ENCODE results near the gene ENPP1.
"Not testable (repeated sequence)": the region's sequence is repeated elsewhere in the genome, so short reads cannot be mapped to it uniquely, and the experiment has no call there.

The ENPP1 gene

DNA sequence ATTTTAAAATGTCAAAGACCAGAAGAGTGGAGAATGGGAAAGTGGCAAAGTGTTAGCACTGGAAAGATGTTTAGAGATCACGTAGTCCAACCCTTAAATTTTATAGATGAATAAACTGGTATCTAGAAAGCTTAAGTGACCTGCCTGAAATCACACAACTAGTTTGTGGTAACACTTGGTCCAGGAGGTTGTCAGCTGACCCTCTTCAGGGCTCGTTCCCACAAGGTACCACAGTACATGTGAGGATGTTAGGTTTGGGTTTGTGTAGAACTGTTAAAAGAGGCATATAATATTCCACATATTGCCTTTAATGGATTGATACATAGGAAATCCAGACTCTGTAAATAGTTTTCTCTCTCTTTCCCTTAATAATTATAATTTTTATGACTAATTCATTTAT is 39.1 kb downstream of the ENPP1 start:
- no peak overlapping the region for H3K4me3 ChIP-seq (ENCODE audit: low read depth, low read length)
- H3K27me3 ChIP-seq (ENCODE audit: control insufficient read depth, insufficient read depth, low read length): no peaks in the 10 kb centered on the region
- no peak overlapping the region for H3K9ac ChIP-seq (ENCODE audit: low read depth, low read length)
- peaks cover 17% of the 10 kb centered on the region for H3K36me3 ChIP-seq (ENCODE audit: control insufficient read depth, insufficient read depth, low read length)
- H3K27ac ChIP-seq (ENCODE audit: low read depth, low read length): no peak overlapping the region
- H3K9me3 ChIP-seq (ENCODE audit: control insufficient read depth, insufficient read depth, low read length): no peaks in the 10 kb centered on the region
- H3K4me1 ChIP-seq (ENCODE audit: control insufficient read depth, insufficient read depth, low read length): no peaks in the 10 kb centered on the region

DNA sequence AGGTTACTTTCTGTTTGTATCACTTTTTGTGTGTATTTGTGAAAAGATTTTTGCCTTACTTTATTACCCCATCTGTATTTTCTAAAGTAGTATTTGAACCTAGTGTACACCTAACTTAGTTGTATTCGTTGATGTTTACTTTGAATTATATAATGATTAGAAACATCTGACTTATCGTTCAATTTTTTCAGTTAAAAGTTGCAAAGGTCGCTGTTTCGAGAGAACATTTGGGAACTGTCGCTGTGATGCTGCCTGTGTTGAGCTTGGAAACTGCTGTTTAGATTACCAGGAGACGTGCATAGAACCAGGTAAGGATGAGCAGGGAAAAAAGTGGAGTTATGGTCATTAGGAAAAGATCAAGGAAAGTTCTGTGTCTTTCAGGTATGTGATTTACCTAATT is 42.0 kb downstream of the ENPP1 start:
- Histone ChIP-seq H3K36me3 (ENCODE audit: control insufficient read depth, insufficient read depth, low read length) (peaks cover 27% of the 10 kb centered on the region), H3K9ac (ENCODE audit: low read depth, low read length) (no peak overlapping the region)

DNA sequence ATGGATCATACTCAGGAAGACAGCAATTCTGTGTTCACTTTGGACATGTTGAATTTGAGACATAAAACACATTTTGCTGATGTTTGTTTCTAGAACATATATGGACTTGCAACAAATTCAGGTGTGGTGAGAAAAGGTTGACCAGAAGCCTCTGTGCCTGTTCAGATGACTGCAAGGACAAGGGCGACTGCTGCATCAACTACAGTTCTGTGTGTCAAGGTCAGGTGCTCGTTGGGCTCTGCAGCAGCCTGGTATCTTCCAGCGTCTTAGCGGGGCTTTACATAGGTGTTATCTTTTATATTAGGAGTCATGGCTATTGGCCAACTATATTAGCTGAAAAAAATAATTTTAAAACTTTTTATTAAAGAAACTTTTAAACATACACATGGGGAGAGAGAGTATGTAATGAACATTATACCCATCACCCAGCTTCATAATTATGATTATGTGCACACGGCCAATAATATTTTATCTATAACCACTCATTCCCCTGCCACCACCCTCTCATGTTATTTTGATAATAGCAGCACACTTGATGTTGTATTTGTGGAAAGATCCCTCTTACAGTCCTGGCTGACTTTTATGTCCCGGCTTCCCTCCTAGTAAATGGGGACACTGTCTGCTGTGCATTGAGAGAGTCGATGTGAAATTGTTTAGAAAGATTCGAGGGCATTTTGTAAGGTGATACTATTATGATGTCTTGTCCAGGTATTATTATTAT is 43.4 kb downstream of the ENPP1 start:
- Histone ChIP-seq H3K9ac (ENCODE audit: low read depth, low read length) (no peak overlapping the region), H3K9me3 (ENCODE audit: control insufficient read depth, insufficient read depth, low read length) (no peaks in the 10 kb centered on the region), H3K27ac (ENCODE audit: low read depth, low read length) (no peak overlapping the region), H3K4me1 (ENCODE audit: control insufficient read depth, insufficient read depth, low read length) (no peaks in the 10 kb centered on the region), H3K36me3 (ENCODE audit: control insufficient read depth, insufficient read depth, low read length) (peaks cover 40% of the 10 kb centered on the region), H3K4me3 (ENCODE audit: low read depth, low read length) (no peak overlapping the region), H3K27me3 (ENCODE audit: control insufficient read depth, insufficient read depth, low read length) (no peaks in the 10 kb centered on the region)

More for the DNA sequence above, 42.0 kb downstream of the ENPP1 start:
- no peaks in the 10 kb centered on the region for H3K9me3 ChIP-seq (ENCODE audit: control insufficient read depth, insufficient read depth, low read length)
- H3K27me3 ChIP-seq (ENCODE audit: control insufficient read depth, insufficient read depth, low read length): no peaks in the 10 kb centered on the region
- H3K27ac ChIP-seq (ENCODE audit: low read depth, low read length): no peak overlapping the region
- H3K4me3 ChIP-seq (ENCODE audit: low read depth, low read length): no peak overlapping the region
- no peaks in the 10 kb centered on the region for H3K4me1 ChIP-seq (ENCODE audit: control insufficient read depth, insufficient read depth, low read length)

GRCh38 chr6:131852200-131852599 is 44.4 kb downstream of the ENPP1 start:
- no peaks in the 10 kb centered on the region for H3K9me3 ChIP-seq (ENCODE audit: control insufficient read depth, insufficient read depth, low read length)
- no peak overlapping the region for H3K9ac ChIP-seq (ENCODE audit: low read depth, low read length)
- H3K27ac ChIP-seq (ENCODE audit: low read depth, low read length): no peak overlapping the region
- H3K4me1 ChIP-seq (ENCODE audit: control insufficient read depth, insufficient read depth, low read length): no peaks in the 10 kb centered on the region
- no peak overlapping the region for H3K4me3 ChIP-seq (ENCODE audit: low read depth, low read length)
- no peaks in the 10 kb centered on the region for H3K27me3 ChIP-seq (ENCODE audit: control insufficient read depth, insufficient read depth, low read length)
- H3K36me3 ChIP-seq (ENCODE audit: control insufficient read depth, insufficient read depth, low read length): peaks cover 40% of the 10 kb centered on the region

DNA sequence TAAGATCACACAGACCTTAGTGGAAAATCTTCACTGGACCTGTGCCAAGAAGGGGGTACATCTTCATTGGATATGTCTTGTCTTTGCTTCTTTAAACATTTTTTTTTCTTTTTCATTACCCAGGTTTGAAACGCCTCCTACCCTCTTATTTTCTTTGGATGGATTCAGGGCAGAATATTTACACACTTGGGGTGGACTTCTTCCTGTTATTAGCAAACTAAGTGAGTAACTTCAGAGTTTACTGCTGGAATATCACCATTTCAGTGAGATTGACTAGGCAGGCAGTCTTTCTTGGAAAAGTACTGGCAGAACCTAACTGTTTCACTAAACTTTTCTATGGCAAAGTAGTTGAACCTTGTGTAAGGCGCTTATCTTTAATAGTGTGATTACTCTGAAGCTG is 47.0 kb downstream of the ENPP1 start:
- H3K9me3 ChIP-seq (ENCODE audit: control insufficient read depth, insufficient read depth, low read length): no peaks in the 10 kb centered on the region
- peaks cover 2% of the 10 kb centered on the region; the same call in 1 of the 2 replicates for H3K4me1 ChIP-seq (ENCODE audit: control insufficient read depth, insufficient read depth, low read length)
- H3K36me3 ChIP-seq (ENCODE audit: control insufficient read depth, insufficient read depth, low read length): peaks cover 48% of the 10 kb centered on the region
- no peak overlapping the region for H3K4me3 ChIP-seq (ENCODE audit: low read depth, low read length)
- H3K9ac ChIP-seq (ENCODE audit: low read depth, low read length): no peak overlapping the region
- H3K27ac ChIP-seq (ENCODE audit: low read depth, low read length): no peak overlapping the region
- H3K27me3 ChIP-seq (ENCODE audit: control insufficient read depth, insufficient read depth, low read length): no peaks in the 10 kb centered on the region

DNA sequence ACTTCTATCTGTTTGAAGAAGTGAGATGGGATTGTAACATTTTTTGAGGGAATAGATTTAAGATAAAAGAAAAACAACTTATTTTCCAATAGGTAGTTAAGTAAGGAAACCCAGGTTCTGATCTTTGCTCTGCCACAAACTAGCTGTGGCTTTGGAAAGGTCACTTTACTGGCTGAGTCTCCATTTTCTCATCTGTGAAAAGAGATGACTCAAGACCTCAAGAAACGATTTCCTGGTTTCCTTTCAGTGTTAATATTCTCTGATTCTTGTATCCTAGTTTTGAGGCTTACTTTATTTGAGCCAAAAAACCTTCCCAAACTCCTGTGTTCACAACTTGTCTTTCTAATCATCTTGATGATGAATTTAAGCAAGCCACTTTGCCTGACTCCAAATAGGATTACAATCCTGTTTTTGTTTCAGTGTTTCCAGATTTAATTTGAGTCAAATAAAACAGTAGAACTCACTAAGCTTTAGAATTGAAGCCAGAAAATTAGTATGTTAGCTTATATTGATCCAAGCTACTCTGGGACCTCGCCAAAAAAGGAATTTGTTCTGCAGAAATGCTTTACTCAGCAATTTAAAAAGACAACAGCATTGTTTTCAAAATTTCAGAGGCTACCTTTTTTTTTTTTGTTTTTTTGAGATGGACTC is 51.1 kb downstream of the ENPP1 start:
- Histone ChIP-seq H3K27ac (ENCODE audit: low read depth, low read length) (no peak overlapping the region), H3K9me3 (ENCODE audit: control insufficient read depth, insufficient read depth, low read length) (no peaks in the 10 kb centered on the region), H3K36me3 (ENCODE audit: control insufficient read depth, insufficient read depth, low read length) (peaks cover 35% of the 10 kb centered on the region), H3K4me3 (ENCODE audit: low read depth, low read length) (no peak overlapping the region), H3K27me3 (ENCODE audit: control insufficient read depth, insufficient read depth, low read length) (no peaks in the 10 kb centered on the region), H3K4me1 (ENCODE audit: control insufficient read depth, insufficient read depth, low read length) (peaks cover 13% of the 10 kb centered on the region; the same call in 1 of the 2 replicates), H3K9ac (ENCODE audit: low read depth, low read length) (no peak overlapping the region)

DNA sequence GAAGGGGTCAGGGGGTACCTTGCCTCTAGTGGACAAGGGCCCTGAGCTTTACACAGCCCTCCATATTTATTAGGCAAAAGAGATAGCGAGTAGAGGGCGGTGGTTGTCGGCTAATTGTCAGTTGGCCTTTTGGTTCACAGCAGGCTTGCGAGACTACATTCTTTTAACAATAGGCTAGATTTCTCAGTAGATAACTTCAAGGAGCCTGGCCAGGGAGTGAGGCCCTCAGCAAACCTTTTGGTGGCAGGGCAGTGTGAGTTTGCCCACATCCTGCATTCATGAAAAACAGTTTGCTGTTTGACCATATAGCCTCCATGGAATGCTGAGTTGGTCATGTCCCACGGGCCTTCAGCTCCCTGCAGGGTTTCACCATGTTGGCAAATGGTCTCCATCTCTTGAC is 51.8 kb downstream of the ENPP1 start:
- not testable (repeated sequence) for H3K4me3 ChIP-seq (ENCODE audit: low read depth, low read length); H3K9me3 ChIP-seq (ENCODE audit: control insufficient read depth, insufficient read depth, low read length); H3K9ac ChIP-seq (ENCODE audit: low read depth, low read length); H3K27me3 ChIP-seq (ENCODE audit: control insufficient read depth, insufficient read depth, low read length)
- peaks cover 13% of the 10 kb centered on the region; the same call in 1 of the 2 replicates for H3K4me1 ChIP-seq (ENCODE audit: control insufficient read depth, insufficient read depth, low read length)
- H3K36me3 ChIP-seq (ENCODE audit: control insufficient read depth, insufficient read depth, low read length): peaks cover 32% of the 10 kb centered on the region
- H3K27ac ChIP-seq (ENCODE audit: low read depth, low read length): peak overlapping the region; percentile 14

DNA sequence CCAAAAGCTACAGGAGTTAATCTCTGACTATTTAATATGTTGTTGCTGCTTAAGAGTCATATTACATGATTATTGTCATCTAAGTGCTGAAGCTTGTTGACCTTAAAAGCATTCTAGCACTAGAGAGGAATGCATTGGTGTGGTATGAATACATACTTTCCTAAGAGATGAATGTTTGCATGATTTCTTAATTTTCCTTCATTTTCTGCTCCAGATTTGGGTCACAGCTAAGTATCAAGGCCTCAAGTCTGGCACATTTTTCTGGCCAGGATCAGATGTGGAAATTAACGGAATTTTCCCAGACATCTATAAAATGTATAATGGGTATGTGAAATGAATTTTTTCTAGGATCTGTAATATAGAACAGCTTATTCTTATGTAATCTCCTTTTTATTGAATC is 53.6 kb downstream of the ENPP1 start:
- Histone ChIP-seq H3K27me3 (ENCODE audit: control insufficient read depth, insufficient read depth, low read length) (no peaks in the 10 kb centered on the region), H3K9ac (ENCODE audit: low read depth, low read length) (no peak overlapping the region), H3K4me3 (ENCODE audit: low read depth, low read length) (no peak overlapping the region), H3K4me1 (ENCODE audit: control insufficient read depth, insufficient read depth, low read length) (peaks cover 13% of the 10 kb centered on the region; the same call in 1 of the 2 replicates), H3K36me3 (ENCODE audit: control insufficient read depth, insufficient read depth, low read length) (peaks cover 26% of the 10 kb centered on the region), H3K9me3 (ENCODE audit: control insufficient read depth, insufficient read depth, low read length) (no peaks in the 10 kb centered on the region), H3K27ac (ENCODE audit: low read depth, low read length) (no peak overlapping the region)

- no peak overlapping the region for H3K27ac ChIP-seq (ENCODE audit: low read depth, low read length)
Measured at GRCh38 chr6:131862476-131862875, 54.7 kb downstream of the ENPP1 start.

DNA sequence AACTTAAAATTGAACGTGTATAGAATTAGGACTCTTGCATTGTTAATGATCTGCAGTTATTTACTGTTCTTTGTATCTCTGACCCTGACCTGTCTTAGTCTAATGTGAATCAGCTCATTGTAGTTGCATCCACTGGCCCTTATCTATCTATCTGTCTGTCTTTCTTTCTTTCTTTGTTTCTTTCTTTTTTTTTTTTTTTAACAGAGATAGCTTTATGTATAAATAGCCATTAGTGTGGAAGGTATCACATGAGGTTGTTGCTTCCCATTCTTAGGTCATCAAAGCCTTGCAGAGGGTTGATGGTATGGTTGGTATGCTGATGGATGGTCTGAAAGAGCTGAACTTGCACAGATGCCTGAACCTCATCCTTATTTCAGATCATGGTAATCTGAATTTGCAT is 59.9 kb downstream of the ENPP1 start:
- no peak overlapping the region for H3K27ac ChIP-seq (ENCODE audit: low read depth, low read length)
- H3K36me3 ChIP-seq (ENCODE audit: control insufficient read depth, insufficient read depth, low read length): peaks cover 20% of the 10 kb centered on the region
- no peak overlapping the region for H3K9ac ChIP-seq (ENCODE audit: low read depth, low read length)
- H3K4me3 ChIP-seq (ENCODE audit: low read depth, low read length): no peak overlapping the region
- no peaks in the 10 kb centered on the region for H3K9me3 ChIP-seq (ENCODE audit: control insufficient read depth, insufficient read depth, low read length)
- H3K27me3 ChIP-seq (ENCODE audit: control insufficient read depth, insufficient read depth, low read length): no peaks in the 10 kb centered on the region
- no peaks in the 10 kb centered on the region for H3K4me1 ChIP-seq (ENCODE audit: control insufficient read depth, insufficient read depth, low read length)

More at GRCh38 chr6:131862476-131862875, 54.7 kb downstream of the ENPP1 start:
- peaks cover 13% of the 10 kb centered on the region; the same call in 1 of the 2 replicates for H3K4me1 ChIP-seq (ENCODE audit: control insufficient read depth, insufficient read depth, low read length)
- H3K9me3 ChIP-seq (ENCODE audit: control insufficient read depth, insufficient read depth, low read length): no peaks in the 10 kb centered on the region
- peaks cover 26% of the 10 kb centered on the region for H3K36me3 ChIP-seq (ENCODE audit: control insufficient read depth, insufficient read depth, low read length)
- no peaks in the 10 kb centered on the region for H3K27me3 ChIP-seq (ENCODE audit: control insufficient read depth, insufficient read depth, low read length)
- H3K4me3 ChIP-seq (ENCODE audit: low read depth, low read length): no peak overlapping the region
- no peak overlapping the region for H3K9ac ChIP-seq (ENCODE audit: low read depth, low read length)

DNA sequence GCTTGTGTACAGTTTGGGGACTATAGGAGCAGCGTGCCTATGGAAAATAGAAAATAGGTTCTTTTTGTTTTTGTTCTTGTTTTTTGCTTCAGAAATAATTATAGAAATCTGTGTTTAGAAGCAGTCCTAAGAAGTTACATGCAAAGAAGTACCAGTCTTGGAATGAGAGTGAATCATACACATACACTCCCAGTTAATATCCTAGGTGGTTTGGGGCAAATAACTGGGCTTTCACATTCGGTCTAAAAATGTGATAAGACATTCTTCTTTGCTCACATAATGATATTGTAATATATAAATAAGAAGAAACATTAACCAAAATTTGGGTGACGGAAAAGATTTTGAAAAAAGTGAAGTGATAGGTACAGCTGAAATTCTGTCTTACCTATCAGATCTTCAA is 61.0 kb downstream of the ENPP1 start:
- Histone ChIP-seq H3K4me3 (ENCODE audit: low read depth, low read length) (no peak overlapping the region), H3K27ac (ENCODE audit: low read depth, low read length) (no peak overlapping the region), H3K9me3 (ENCODE audit: control insufficient read depth, insufficient read depth, low read length) (no peaks in the 10 kb centered on the region), H3K36me3 (ENCODE audit: control insufficient read depth, insufficient read depth, low read length) (peaks cover 27% of the 10 kb centered on the region), H3K27me3 (ENCODE audit: control insufficient read depth, insufficient read depth, low read length) (no peaks in the 10 kb centered on the region), H3K9ac (ENCODE audit: low read depth, low read length) (no peak overlapping the region), H3K4me1 (ENCODE audit: control insufficient read depth, insufficient read depth, low read length) (no peaks in the 10 kb centered on the region)

All from HUES48 (cell line).